Measurements from ENCODE around the gene ALKBH8. TPM values are rescaled to one million over a fixed set of nuclear protein-coding genes. Genes with fewer than 3 reads are reported as not detected.
"Not testable (repeated sequence)": the region's sequence is repeated elsewhere in the genome, so short reads cannot be mapped to it uniquely, and the experiment has no call there.

The ALKBH8 gene
- total RNA-seq, 2 experiments from 2014 or later: 8.6 to 11.2 TPM

DNA sequence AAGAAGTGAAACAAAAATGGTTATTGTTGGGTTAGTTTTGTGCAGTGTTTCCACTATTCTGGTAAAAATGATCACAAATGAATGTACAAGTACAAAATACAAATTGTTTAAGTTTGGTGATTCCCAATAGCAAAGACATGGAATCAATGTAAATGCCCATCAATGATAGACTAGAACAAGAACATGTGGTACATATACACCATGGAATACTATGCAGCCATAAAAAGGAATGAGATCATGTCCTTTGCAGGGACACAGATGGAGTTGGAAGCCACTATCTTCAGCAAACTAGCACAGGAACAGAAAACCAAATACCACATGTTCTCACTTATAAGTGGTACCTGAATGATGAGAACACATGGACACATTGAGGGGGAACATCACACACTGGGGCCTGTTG lies 28.4 kb downstream of the ALKBH8 start:
- not testable (repeated sequence) for ATAC-seq; H3K9me3 Mint-ChIP-seq (ENCODE audit: low read depth); DNase-seq; H3K4me1 Mint-ChIP-seq; H3K27me3 Mint-ChIP-seq; H3K4me3 Mint-ChIP-seq; H3K27ac Mint-ChIP-seq
- H3K36me3 Mint-ChIP-seq: peaks cover 28% of the 10 kb centered on the region
- CTCF ChIA-PET: interaction anchor here (0.5 kb wide), 1 partner anchor 784 kb away, joined by 4 read pairs; no protein-coding TSS in a partner anchor

DNA sequence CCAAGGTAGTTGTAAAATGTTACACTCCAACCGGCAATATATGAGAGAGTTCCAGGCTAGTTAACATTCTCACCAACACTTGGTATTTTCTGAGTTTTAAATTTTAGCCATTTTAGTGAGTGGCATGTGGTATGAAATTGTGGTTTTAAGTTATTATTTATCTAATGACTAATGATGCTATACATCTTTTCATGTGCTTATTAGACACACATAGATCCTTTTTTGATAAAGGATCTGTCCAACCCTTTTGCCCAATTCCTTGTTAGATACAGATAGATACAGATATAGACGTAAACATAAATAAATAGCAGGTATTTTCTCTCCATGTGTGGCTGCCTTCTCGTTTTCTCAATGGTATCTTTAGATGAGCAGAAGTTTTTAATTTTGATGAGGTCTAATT lies 39.3 kb downstream of the ALKBH8 start:
- H3K4me3 Mint-ChIP-seq: no peak overlapping the region
- no peaks in the 10 kb centered on the region for H3K4me1 Mint-ChIP-seq
- DNase-seq (no peak), ATAC-seq (no peak)
- no peak overlapping the region for H3K27ac Mint-ChIP-seq
- CTCF ChIA-PET: no interaction called here
- H3K36me3 Mint-ChIP-seq: peaks cover 9% of the 10 kb centered on the region
- H3K27me3 Mint-ChIP-seq: no peaks in the 10 kb centered on the region
- no peaks in the 10 kb centered on the region for H3K9me3 Mint-ChIP-seq (ENCODE audit: low read depth)

DNA sequence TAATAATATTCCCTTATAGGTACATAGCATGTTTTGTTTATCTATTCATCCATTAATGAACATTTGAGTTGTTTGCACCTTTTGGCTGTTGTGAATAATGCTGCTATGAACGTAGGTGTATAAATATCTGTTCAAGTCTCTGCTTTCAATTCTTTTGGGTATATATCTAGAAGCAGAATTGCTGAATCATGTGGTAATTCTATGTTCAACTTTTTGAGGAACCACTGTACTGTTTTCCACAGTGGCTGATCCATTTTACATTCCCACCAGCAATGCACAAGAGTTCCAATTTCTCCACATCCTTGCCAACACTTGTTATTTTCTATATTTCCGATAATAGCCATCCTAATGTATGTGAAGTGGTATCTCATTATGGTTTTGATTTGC lies 56.7 kb downstream of the ALKBH8 start:
- Mint-ChIP-seq H3K4me1 (no peaks in the 10 kb centered on the region), H3K36me3 (peaks cover 27% of the 10 kb centered on the region), H3K4me3 (no peak overlapping the region), H3K27me3 (no peaks in the 10 kb centered on the region), H3K27ac (no peak overlapping the region), H3K9me3 (ENCODE audit: low read depth) (no peaks in the 10 kb centered on the region)
- no peak for DNase-seq
- no peak for ATAC-seq
- CTCF ChIA-PET: no interaction called here

DNA sequence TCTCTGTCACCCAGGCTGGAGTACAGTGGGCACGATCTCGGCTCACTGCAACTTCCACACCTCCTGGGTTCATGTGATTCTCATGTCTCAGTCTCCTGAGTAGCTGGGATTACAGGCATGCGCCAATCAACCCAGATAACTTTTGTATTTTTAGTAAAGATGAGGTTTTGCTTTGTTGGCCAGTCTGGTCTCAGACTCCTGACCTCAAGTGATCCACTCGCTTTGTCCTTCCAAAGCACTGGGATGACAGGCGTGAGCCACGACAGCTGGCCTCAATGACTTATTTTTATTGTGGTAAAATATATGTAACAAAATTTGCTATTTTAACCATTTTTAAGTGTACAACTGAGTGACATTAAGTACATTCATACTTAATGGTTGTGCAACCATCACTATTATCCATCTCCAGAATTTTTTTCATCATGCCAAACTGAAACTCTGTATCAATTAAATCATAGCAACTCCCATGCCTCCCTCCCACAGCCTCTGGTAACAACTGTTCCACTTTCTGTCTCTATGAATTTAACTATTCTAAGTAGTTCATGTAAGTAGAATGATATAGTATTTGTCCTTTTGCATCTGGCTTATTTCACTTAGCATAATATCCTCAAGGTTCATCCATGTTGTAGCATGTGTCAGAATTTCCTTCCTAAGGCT lies 57.2 kb downstream of the ALKBH8 start:
- CTCF ChIA-PET: no interaction called here
- no peak for ATAC-seq

DNA sequence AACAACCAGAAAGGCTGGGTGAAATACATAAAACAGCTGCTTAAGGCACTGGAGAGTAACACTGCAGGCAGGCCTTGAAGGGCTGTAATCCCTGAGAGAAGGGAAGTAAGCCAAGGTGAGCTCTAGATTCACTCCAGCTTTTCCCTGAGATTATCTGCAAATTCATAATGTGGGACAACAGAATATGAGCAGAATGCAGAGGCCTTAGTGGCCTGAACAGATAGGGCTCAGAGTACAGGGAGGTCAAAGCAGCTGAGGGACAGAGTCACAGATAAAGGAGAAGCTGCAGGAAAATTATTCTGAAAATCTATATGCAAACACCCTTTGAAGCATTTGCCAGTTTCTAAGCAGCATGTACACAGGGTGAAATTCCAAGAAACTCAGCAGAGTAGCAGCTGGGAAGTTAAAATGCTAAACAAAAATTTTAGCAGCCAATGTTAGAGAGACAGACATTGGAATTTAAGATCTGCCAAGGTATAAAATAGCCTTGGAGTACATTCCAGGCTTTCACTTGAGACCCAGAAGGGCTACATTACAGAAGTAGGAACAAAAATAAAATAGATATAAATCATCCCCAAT lies 59.8 kb downstream of the ALKBH8 start:
- no peak overlapping the region for H3K4me3 Mint-ChIP-seq
- no peak overlapping the region for H3K27ac Mint-ChIP-seq
- no peaks in the 10 kb centered on the region for H3K27me3 Mint-ChIP-seq
- DNase-seq (no peak), ATAC-seq (no peak)
- CTCF ChIA-PET: no interaction called here
- H3K36me3 Mint-ChIP-seq: peaks cover 41% of the 10 kb centered on the region
- peaks cover 5% of the 10 kb centered on the region for H3K9me3 Mint-ChIP-seq (ENCODE audit: low read depth)
- H3K4me1 Mint-ChIP-seq: no peaks in the 10 kb centered on the region

More for the DNA sequence above, 57.2 kb downstream of the ALKBH8 start:
- Mint-ChIP-seq H3K27me3 (no peaks in the 10 kb centered on the region), H3K4me1 (no peaks in the 10 kb centered on the region), H3K4me3 (no peak overlapping the region), H3K27ac (no peak overlapping the region), H3K36me3 (peaks cover 30% of the 10 kb centered on the region), H3K9me3 (ENCODE audit: low read depth) (no peaks in the 10 kb centered on the region)
- DNase-seq: no peak

DNA sequence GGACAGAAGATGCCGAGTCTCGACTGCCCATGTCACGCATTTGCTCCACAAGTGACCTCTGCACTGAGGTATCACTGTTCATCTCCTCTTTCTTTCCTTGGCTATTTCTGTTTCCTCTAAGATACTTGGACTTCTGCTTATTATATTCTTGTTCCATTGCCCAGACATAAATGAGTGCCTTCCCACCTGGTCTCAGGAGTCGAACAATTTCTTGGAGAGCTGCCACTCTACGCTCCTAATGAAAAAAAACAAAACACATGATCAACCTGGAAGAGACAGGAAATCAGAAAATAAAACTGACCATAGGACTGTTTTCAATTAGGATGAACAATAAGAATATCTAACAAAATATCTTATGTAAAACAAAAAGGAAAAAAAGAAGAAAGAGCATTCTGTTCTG lies 60.6 kb downstream of the ALKBH8 start:
- ATAC-seq (no peak), DNase-seq (no peak)
- peaks cover 37% of the 10 kb centered on the region for H3K36me3 Mint-ChIP-seq
- no peak overlapping the region for H3K27ac Mint-ChIP-seq
- no peaks in the 10 kb centered on the region for H3K27me3 Mint-ChIP-seq
- no peak overlapping the region for H3K4me3 Mint-ChIP-seq
- no peaks in the 10 kb centered on the region for H3K4me1 Mint-ChIP-seq
- CTCF ChIA-PET: no interaction called here
- H3K9me3 Mint-ChIP-seq (ENCODE audit: low read depth): peaks cover 5% of the 10 kb centered on the region

DNA sequence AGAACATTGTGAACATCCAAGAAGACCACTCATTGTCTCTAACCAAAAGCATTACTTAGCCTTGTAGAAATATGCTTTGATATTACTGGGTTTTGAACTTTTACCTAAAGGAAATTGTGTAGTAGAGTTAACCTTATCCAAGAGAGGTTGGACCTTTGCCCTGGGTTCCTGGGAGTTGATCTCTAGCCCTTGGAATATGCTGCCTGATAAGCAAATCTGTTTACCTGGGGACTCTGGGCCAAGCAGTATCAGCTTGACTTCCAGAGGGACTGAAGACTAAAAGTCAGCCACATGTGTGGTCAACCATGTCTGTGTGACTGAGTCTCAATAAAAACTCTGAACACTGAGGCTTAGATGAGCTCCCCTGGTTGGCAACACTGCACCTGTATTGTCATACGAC lies 63.8 kb downstream of the ALKBH8 start:
- ATAC-seq (no peak), DNase-seq (no peak)
- Mint-ChIP-seq H3K36me3 (peaks cover 39% of the 10 kb centered on the region), H3K9me3 (ENCODE audit: low read depth) (peaks cover 5% of the 10 kb centered on the region), H3K27me3 (no peaks in the 10 kb centered on the region), H3K4me3 (no peak overlapping the region), H3K27ac (no peak overlapping the region), H3K4me1 (no peaks in the 10 kb centered on the region)
- CTCF ChIA-PET: interaction anchor here (1.0 kb wide), 1 partner anchor 351 kb away, joined by 3 read pairs; no protein-coding TSS in a partner anchor

DNA sequence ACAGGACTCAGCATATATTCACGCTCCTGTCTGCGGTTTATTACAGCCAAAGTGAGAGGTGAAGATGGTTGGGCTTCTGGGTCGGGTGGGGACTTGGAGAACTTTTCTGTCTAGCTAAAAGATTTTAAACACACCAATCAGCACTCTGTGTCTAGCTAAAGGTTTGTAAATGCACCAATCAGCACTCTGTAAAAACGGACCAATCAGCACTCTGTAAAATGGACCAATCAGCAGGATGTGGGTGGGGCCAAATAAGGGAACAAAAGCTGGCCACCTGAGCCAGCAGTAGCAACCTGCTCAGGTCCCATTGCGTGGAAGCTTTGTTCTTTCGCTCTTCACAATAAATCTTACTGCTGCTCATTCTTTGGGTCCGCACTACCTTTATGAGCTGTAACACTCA lies 68.2 kb downstream of the ALKBH8 start:
- H3K27me3 Mint-ChIP-seq; CTCF ChIA-PET; ATAC-seq; H3K9me3 Mint-ChIP-seq (ENCODE audit: low read depth); H3K4me1 Mint-ChIP-seq; DNase-seq; H3K4me3 Mint-ChIP-seq; H3K27ac Mint-ChIP-seq: not testable (repeated sequence)
- peaks cover 14% of the 10 kb centered on the region for H3K36me3 Mint-ChIP-seq

DNA sequence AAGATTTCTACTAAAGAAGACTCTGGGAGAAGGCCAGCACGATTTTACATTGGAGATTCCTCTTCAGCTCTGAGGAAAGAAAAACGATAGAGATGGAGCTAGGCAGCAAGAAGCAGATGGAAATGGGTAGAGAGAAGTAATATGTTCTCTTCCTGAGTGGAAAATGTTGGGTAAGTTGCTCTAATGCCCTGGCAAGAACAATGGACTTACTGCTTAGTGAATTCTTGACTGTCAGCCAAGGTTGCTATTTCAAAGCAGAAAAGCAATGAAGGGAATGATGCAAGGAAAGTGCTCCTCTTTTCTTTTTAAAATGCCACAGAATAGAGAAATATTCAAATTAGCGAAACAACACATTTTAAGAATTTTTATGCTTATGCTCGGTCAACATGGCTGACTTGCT lies 69.5 kb downstream of the ALKBH8 start:
- DNase-seq (no peak), ATAC-seq (no peak)
- H3K27me3 Mint-ChIP-seq: peaks cover 5% of the 10 kb centered on the region
- peaks cover 4% of the 10 kb centered on the region for H3K36me3 Mint-ChIP-seq
- CTCF ChIA-PET: no interaction called here
- H3K9me3 Mint-ChIP-seq (ENCODE audit: low read depth): no peaks in the 10 kb centered on the region
- no peak overlapping the region for H3K27ac Mint-ChIP-seq
- H3K4me1 Mint-ChIP-seq: no peaks in the 10 kb centered on the region
- no peak overlapping the region for H3K4me3 Mint-ChIP-seq

DNA sequence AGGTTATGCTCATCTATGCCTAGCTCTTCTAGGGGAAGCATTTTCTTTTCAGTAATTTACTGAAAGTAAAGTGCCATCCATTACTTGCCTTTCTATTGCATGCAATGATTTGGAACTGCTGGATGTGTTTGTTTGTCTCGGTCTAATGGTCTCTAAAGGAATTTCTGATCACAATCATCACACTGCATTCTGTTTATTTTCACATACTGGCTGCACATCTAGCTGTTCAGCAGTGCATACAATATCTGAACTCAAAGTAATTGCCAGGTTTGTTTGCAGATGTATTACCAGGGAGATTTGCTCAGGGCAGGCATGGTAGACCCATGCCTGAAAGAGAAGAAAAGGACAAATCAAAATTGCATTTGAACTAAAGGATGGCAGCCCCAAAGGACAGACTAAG lies 71.5 kb downstream of the ALKBH8 start:
- CTCF ChIA-PET: no interaction called here
- ATAC-seq: no peak
- Mint-ChIP-seq H3K27me3 (peaks cover 6% of the 10 kb centered on the region), H3K27ac (no peak overlapping the region), H3K9me3 (ENCODE audit: low read depth) (no peaks in the 10 kb centered on the region), H3K4me3 (no peak overlapping the region), H3K4me1 (no peaks in the 10 kb centered on the region), H3K36me3 (peaks cover under 1% of the 10 kb centered on the region)
- no peak for DNase-seq

DNA sequence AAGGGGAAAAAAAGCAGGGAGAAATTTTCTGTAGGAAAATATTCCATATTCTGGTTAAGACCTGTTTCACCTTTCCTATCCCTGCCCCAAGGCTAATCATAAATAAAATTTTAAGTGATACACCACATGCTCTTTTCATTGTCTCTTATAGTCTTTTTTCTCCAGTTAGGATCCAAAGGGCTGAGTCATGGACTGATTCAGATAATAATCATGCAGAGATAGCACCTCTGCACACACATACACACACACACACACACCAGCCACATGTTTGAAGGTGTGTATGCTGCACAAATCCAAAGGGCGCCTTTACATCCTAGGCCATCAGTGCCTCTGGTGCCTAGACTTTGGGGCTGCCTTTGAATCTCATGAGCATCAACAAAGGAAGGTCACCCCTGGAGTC lies 72.4 kb downstream of the ALKBH8 start:
- Mint-ChIP-seq H3K36me3 (no peaks in the 10 kb centered on the region), H3K9me3 (ENCODE audit: low read depth) (no peaks in the 10 kb centered on the region), H3K4me3 (no peak overlapping the region), H3K4me1 (no peaks in the 10 kb centered on the region), H3K27me3 (peaks cover 8% of the 10 kb centered on the region), H3K27ac (no peak overlapping the region)
- no peak for ATAC-seq
- no peak for DNase-seq
- CTCF ChIA-PET: no interaction called here

DNA sequence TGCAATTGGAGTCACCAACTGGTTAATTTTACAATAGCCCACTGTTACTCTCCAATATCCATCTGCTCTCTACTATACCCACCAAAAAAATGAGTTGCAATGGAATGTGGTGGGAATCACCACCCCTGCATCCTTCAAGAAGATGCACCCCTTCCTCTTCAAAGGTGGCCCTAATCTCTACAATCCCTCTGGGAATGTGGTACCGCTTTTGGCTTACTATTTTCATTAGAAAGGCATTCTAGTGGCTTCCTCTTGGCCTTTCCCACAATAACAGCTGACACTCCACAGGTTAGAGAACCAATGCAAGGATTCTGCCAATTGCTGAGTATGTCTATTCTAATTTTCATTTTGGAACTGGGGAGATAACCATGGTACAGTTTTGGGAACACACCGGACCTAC lies 74.7 kb downstream of the ALKBH8 start:
- ATAC-seq (no peak), DNase-seq (no peak)
- H3K27me3 Mint-ChIP-seq: peaks cover 8% of the 10 kb centered on the region
- CTCF ChIA-PET: interaction anchor here (1.0 kb wide), 1 partner anchor 13 kb away, joined by 3 read pairs; no protein-coding TSS in a partner anchor
- H3K36me3 Mint-ChIP-seq: no peaks in the 10 kb centered on the region
- no peaks in the 10 kb centered on the region for H3K4me1 Mint-ChIP-seq
- H3K9me3 Mint-ChIP-seq (ENCODE audit: low read depth): no peaks in the 10 kb centered on the region
- no peak overlapping the region for H3K4me3 Mint-ChIP-seq
- no peak overlapping the region for H3K27ac Mint-ChIP-seq

DNA sequence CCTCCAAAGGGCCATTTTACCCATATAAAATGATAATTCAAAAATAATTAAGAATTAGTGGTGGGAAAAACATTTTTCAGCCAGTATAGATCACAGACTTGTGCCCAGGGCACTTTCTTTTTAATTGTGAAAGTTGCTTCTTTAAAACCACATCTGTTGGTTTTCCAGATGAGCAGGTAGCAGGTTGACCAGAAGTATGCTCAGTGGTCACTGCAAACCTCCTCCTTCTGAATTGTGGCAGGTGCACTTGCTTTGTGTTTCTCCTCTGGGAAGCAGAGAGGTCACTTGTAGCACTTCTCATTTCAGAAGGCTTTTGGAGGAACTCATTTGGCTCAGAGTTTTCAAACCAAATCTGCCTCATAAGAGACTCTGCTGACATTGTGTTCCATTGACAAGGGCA lies 83.3 kb downstream of the ALKBH8 start:
- peaks cover 20% of the 10 kb centered on the region for H3K27me3 Mint-ChIP-seq
- no peak overlapping the region for H3K27ac Mint-ChIP-seq
- H3K36me3 Mint-ChIP-seq: no peaks in the 10 kb centered on the region
- ATAC-seq: no peak
- H3K4me1 Mint-ChIP-seq: no peaks in the 10 kb centered on the region
- no peaks in the 10 kb centered on the region for H3K9me3 Mint-ChIP-seq (ENCODE audit: low read depth)
- DNase-seq: no peak
- no peak overlapping the region for H3K4me3 Mint-ChIP-seq
- CTCF ChIA-PET: no interaction called here

DNA sequence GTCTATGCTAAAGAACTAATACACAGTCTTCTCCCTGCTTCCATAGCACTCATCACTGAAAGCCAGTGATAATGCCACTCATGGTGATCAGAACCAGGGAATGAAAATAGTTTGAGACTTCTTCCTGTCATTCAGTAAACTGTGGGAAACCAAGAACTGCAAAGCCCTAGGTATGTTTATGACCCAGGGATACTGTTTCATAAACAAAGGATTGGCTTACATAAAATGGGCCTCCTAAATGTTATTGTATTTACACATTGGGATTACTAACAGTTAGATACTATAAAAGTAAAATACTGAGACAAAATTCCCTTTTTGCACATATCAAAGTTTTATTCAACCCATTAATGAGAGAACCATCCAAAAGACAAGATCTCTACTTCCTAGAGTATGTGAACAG lies 86.6 kb downstream of the ALKBH8 start:
- no peaks in the 10 kb centered on the region for H3K9me3 Mint-ChIP-seq (ENCODE audit: low read depth)
- CTCF ChIA-PET: no interaction called here
- H3K36me3 Mint-ChIP-seq: no peaks in the 10 kb centered on the region
- H3K4me3 Mint-ChIP-seq: no peak overlapping the region
- no peak overlapping the region for H3K27ac Mint-ChIP-seq
- peaks cover 44% of the 10 kb centered on the region for H3K27me3 Mint-ChIP-seq
- DNase-seq: no peak
- no peaks in the 10 kb centered on the region for H3K4me1 Mint-ChIP-seq
- no peak for ATAC-seq

All from activated CD8-positive, alpha-beta memory T cell treated with anti-CD3 and anti-CD28 coated beads, Interleukin-2, amount 10 ng/mL, durations not matched to agents 7 days and 5 days (primary cell).